Medulla oblongata (tissue), 1 donor: Measurements from ENCODE around the gene NFAT5.
A peak's percentile ranks its signal among the peaks of the same experiment; 100 is the strongest.
"Not testable (repeated sequence)": the region's sequence is repeated elsewhere in the genome, so short reads cannot be mapped to it uniquely, and the experiment has no call there.

Experiments
- DNase-seq: peaks from one replicate; pipeline ENCODE4 v3.0.0-alpha.2; 2015; ENCODE audit errors: extremely low spot score

Gene NFAT5

DNA sequence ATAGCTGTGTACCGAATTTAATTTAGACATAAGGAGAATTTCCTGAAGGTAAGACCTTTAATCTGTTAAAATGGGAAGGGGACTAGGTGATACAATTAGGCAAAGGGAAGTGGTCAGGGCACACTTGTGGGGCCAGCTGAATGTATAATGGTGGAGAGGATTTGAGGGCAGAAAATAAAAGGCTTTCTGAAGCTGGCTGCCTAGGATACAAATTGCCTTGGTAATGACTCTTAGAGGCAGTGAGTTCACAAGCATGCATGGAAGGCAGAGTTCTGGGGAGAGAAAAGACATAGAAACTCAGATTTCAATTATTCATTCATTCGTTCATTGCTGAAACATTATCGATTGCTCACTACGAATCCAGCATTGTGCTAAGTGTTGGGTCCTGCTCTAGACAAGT is 12.4 kb upstream of the NFAT5 start:
- peak; percentile 17 for DNase-seq

DNA sequence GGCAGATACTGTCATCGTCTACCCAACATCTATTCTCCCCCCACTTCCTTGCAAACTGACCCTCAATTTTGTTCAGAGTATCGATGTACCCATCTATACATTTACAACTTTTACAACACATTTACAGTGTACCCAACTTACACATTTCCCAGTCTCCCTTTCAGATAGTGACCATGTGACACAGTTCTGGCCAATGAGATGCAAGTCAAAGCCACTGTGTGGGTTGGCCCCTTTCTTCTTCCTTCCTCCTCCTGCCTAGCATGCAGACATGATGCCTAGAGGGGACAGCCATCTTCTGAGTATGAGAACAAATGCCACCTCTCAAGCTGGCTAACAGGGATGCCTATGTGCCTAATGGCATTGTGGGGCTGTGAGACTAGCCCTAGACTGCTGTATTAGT is 11.3 kb upstream of the NFAT5 start:
- DNase-seq, result no peak

DNA sequence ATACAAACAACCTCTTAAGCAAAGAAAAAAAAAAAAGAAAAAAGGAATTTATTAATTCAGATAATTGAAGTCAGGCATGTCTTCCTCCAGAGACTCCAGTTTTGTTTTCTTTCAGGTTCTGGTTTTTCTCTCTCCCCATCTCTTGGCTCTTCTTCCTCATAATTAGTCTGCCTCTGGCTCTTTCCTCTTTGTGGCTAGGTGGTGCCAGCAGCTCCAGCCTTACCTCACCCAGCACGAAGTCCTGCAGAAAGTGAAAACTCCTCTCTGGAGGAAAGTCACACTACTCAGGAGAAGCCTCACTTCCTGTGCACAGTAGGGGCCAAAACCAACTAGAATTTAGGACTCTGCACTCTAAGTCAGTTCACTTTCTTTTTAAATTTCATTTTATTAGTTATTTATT is 10.3 kb upstream of the NFAT5 start:
- DNase-seq, result no peak

- DNase-seq, result no peak
Measured at GRCh38 chr16:69555867-69556266, 9.9 kb upstream of the NFAT5 start.

DNA sequence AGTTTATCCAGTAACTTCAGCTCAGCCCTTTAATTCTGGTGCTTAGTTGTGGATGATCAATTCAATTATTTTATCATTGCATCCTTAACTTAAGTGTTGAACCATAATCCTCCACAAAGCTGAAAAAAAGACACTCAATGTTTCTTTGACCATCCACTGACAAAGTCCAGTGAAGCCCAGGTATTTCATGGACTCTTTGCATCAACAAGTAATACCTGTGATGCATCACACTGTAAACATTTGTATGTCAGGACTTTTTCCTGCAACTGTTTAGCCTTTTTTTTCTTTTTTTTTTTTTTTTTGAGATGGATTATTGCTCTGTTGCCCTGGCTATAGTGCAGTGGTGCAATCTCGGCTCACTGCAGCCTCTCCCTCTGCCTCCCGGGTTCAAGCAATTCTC is 6.6 kb upstream of the NFAT5 start:
- DNase-seq, result no peak

GRCh38 chr16:69561367-69561766 is 4.4 kb upstream of the NFAT5 start:
- DNase-seq, result not testable (repeated sequence)

GRCh38 chr16:69561901-69562300 is 3.9 kb upstream of the NFAT5 start:
- DNase-seq, result no peak

DNA sequence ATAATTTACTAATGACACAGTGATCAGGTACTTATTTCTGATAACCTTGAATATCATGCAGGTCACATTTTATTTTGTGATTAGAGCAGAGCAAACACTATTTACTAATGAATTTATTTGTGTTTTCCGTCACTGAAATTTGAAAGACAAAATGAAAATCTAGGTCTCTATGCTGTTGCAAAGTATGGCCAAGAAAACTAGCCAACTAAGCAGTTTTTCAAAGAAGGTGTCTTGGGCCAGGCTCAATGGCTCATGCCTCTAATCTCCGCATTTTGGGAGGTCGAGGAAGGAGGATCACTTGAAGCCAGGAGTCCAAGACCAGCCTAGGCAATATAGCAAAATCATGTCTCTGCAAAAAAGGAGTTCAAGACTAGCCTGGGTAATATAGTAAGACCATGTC is 3.0 kb upstream of the NFAT5 start:
- DNase-seq, result no peak

- DNase-seq, result peak; percentile 53
Measured at GRCh38 chr16:69563605-69564580, 1.9 kb upstream of the NFAT5 start.

DNA sequence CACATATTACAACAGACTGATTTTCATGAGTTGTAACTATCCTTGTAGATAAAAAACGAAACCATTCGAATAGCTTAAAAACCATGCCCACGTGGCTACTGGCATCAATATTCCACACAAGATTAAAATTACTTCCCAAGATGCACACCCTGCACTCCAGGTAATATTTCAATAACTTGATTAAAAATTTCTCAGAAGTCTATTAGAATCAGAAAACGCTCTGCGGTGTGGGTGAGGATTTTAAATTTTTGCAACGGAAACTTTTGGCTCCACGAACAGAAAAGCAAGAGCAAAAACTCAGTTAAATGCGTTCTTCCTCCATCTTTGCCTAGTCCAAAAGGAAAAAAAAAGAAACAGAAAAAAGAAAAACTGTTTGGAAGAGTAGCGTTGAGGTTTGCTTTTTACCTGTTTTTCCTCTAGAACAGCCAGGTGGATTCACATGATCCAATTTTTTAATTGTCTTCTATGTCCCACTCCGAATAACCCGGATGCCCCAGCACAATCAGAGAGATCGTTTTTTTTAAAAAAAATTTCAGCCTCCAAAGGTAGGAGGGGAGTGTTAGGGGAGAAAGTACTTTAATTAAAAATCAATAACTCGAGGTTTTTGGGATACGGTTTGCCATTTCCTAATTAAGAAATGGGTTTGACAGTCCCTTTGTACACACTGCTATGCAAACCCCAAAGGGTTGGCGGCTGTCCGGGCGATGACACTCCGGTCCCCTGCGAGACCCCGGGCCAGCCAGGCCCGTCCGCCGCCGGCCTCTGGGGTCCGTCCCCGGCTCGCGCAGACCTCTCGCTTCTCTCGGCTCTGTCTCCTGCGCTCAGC is 708 bp upstream of the NFAT5 start:
- DNase-seq, result peak; percentile 19

- DNase-seq, result peak; percentile 22
Measured at GRCh38 chr16:69566240-69566980, 644 bp downstream of the NFAT5 start.

GRCh38 chr16:69566981-69567680 is 1.4 kb downstream of the NFAT5 start:
- peak; percentile 66 for DNase-seq

- no peak for DNase-seq
Measured at GRCh38 chr16:69568676-69569075, 2.9 kb downstream of the NFAT5 start.

DNA sequence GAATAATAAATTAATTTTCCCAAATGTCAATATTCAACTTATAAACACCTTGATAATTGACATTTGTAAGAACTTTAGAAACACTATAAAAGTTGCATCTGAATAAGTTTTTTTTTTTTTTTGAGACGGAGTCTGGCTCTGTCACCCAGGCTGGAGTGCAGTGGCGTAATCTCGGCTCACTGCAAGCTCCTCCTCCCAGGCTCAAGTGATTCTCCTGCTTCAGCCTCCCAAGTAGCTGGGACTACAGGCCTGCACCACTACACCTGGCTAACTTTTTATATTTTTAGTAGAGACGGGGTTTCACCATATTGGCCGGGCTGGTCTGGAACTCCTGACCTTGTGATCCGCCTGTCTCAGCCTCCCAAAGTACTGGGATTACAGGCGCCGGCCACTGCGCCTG is 13.0 kb downstream of the NFAT5 start:
- not testable (repeated sequence) for DNase-seq

DNA sequence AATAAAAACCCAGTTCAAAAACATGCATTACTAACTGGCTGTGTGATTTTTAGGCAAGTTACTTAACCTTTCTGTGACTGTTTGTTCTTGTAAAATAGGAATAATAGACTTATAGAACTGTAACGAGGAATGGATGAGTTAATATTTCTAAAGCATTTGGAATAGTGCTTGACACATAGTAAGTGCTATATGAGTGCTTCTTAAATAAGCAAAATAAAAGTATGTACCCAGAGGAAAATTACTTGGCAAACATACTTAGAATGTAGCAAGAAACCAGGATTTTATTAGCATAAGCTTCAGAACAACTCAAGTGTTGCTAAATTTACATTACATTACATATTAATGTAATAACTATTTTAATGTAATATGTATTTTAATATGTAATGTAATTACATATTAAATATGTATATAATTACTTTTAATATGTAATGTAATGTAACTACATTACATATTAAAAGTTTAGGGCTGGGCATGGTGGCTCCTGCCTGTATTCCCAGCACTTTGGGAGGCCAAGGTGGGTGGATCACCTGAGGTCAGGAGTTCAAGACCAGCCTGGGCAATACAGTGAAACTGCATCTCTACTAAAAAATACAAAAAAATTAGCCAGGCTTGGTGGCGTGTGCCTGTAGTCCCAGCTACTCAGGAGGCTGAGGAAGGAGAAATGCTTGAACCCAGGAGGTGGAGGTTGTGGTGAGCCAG is 14.2 kb downstream of the NFAT5 start:
- no peak for DNase-seq

- DNase-seq, result no peak
Measured at GRCh38 chr16:69581297-69581696, 15.5 kb downstream of the NFAT5 start.

GRCh38 chr16:69584493-69584892 is 18.7 kb downstream of the NFAT5 start:
- DNase-seq, result not testable (repeated sequence)

GRCh38 chr16:69589434-69590269 is 23.9 kb downstream of the NFAT5 start:
- no peak for DNase-seq

DNA sequence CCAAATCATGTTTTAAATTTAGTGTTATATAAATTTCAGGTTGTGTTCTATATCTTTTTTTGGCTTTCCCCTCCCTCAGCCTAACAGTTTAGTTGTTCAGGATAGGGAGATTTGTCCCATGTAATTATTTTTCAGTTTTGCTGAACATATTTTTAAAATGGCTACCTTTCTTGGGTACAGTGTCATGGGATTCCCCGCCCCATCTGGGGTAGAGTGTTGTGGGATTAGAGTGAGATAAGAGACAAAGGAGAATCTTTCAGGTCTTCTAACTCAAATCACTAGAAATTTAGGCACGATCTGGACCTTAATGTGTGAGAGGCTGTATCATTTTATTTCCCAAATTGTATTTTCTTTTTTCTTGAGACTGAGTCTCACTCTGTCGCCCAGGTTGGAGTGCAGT is 24.8 kb downstream of the NFAT5 start:
- DNase-seq, result no peak

GRCh38 chr16:69593751-69594255 is 28.0 kb downstream of the NFAT5 start:
- no peak for DNase-seq
